GM18505 (cell line): ENCODE results near the gene A1CF.
"Not testable (repeated sequence)": the region's sequence is repeated elsewhere in the genome, so short reads cannot be mapped to it uniquely, and the experiment has no call there.

Experiments used
- ATAC-seq: cut with Tn5 transposase; IDR thresholded peaks from one replicate; pipeline ENCODE4 v1.9.1; 2021; ENCODE audit not compliant: unreplicated experiment
- POLR2A ChIP-seq: IDR thresholded peaks from 4 replicates; pipeline ENCODE4 v1.6.1; 2011; ENCODE audit warnings: borderline replicate concordance; ENCODE audit not compliant: insufficient read depth, insufficient read length; ENCODE audit errors: extremely low read depth

A1CF gene

DNA sequence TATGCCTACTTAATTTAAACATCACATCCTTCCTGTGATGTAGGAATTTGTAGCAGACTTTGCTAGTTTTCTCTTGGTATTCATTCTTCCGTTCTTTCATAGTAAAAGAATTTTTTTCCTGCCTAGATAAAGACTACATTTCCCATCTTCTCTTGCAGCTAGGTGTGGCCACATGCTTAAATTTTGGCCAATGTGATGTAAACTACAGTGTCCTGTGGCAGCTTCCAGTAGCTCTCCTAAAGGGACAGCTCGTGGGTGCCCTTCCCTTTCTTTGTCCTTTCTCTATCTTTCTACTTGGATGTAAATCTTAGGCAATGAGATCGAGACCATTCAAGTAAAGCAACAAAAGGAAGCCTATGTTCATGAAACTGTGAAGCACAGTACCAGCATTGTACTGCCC is 87.1 kb downstream of the A1CF start:
- ATAC-seq, result no peak
- TF ChIP-seq POLR2A, result no peak

DNA sequence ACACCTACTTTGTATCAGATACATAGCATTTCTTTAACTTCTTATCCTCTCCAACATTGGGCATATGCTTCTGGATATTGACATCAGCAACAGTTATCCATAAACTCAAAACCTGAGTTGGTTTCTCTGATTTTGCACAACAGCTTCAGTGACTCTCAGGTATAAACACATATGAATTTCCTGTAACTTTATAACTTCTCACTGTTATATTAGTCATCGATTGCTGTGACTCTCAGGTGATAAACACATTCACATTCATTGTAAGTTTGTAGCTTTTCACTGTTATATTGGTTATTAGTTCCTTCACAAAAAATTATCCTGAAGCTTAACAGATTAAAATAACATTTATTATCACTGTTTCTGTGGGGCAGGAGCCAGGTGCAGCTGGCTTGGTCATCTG is 88.7 kb downstream of the A1CF start:
- no peak for ATAC-seq
- no peak for TF ChIP-seq POLR2A

DNA sequence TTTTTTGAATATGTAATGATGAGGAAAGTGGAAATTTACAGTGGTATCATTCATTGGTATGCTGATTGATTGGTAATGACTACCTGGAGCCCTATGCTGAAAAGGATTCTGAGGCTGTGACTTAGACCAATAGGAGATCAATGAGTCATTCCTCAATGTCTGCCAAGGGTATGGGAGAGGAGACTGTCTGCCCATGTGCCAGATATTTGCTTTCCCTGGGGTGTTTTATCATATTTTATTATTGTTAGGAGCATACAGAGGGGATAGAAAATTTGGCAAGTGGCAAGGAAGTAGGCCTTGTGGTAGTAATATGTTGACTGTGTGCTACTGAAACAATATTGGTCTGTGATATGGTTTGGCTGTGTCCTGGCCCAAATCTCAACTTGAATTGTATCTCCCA is 90.9 kb downstream of the A1CF start:
- ATAC-seq, result no peak
- TF ChIP-seq POLR2A, result no peak

DNA sequence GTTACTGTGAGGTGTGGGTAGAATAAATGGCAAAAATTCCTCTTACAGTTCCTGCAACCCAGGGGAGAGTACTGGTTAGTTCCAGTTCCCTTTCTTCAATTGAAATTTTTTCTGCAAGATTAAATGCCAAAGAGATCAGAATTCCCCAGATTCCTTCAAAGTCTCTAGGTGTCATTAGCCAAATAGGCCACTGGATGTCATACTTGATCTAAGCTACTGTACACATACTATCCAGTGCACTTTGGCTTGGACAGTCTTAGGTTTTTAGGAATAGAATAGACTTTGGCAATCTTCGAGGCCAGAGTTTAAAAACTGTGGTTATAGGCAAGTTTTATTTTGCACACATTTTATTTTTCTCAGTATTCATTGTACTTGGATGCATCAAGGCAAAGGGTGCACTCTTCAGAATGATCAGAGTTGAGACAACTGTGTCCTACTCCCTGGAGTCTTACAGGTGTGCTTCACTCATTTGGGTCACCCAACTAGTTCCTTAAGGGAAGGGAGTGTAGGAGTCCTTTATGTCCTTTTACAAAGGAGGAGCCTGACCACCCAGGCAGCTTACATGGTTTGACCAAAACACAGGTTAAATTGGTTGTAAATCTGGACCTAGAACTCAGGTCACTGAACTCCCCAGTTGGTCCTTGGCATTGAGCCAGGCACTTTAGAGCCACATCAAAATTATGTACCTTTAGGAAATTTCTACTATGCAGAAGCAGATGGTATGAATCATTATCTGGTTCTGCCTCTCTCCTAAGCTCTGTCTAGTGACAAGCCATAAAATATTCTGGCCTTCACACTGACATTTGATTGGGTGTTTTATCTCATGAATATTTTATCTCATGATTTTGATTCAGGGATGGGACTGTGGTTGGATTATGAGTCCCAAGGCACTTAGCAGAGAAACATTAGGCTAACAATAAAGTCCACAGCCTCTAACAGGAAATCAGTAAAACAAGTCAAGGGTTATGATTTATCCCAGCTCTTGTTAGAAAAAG is 96.2 kb downstream of the A1CF start:
- ATAC-seq, result no peak

DNA sequence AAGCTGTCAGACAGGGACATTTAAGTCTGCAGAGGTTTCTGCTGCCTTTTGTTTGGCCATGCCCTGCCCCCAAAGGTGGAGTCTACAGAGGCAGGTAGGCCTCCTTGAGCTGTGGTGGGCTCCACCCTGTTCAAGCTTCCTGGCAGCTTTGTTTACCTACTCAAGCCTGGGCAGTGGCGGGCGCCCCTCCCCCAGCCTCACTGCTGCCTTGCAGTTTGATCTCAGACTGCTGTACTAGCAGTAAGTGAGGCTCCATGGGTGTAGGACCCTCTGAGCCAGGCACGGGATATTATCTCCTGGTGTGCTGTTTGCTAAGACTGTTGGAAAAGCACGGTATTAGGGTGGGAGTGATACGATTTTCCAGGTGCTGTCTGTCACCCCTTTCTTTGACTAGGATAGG is 97.5 kb downstream of the A1CF start:
- ATAC-seq, result not testable (repeated sequence)

More for the DNA sequence above, 96.2 kb downstream of the A1CF start:
- no peak for TF ChIP-seq POLR2A

DNA sequence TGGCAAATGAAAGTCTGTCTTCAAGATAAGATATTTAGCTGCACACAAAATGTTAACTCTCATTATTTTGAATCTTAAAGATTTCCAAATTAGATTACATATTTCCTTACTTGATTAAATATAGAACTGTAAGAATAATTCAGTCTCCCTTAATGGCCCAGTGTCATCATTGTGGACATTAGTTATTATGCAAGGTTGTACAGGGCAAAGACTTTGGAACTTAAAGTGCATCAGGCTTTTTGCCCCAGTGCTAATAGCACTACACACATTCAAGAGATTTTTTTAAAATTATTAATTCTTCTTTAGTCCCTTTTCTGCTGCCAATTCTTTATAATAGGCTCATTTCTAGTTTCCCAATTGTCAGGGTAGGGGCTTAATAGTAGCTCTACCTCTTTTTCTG is 103.4 kb downstream of the A1CF start:
- not testable (repeated sequence) for ATAC-seq

DNA sequence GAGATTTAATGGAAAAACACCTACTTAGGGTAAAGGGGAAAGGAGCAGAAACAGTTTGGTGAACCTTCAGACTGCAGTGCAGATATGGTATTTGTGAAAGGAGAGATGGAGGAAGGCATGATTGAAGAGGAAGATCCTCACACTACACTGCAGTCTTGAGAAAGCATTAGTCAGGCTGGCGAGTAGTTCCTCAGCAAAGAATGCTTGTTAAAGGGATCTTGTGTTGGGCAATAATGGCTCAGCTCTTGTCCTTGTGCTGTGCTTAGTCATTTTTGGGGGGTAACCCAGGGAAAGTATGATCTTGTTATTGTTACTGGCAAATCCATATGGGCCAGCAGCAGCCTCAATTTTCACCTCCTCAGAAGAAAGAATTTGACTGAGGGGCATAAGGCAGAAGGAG is 105.4 kb downstream of the A1CF start:
- not testable (repeated sequence) for ATAC-seq

DNA sequence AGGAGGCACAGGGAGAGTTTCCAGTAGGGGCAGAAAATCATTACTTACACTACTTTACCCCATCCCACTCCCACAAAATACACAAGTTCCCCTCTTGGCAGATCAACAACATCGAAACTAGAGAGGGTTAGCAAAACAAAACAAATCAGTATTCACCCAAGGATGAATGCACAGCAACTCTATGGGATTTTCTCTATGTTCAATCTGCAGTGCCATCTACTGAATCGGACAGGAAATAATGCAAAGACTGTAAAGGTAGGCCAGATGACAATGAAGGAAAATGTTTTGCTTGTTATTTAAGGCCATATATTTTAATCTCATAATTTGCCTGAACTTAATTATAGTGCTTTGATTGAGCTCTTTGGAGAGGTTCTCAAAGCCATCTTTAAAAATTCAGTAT is 110.6 kb downstream of the A1CF start:
- ATAC-seq, result not testable (repeated sequence)

DNA sequence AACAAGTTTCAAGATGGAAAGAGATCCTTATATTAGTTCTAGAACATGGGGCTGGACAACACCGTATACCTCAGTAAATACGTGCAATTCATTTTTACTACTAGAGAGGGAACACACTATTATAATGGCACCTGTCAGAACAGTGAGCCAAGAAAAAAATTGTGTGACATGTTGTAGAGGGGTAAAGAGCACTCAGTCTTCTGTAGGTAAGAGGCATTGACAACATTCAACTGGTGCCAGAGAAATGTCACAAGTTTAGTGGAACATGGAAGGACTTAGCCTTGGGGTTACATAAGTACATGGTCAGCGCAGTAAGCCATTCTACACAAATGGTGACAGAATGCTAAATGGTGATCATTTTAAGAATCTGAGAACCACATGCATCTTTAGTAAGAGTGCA is 113.4 kb downstream of the A1CF start:
- not testable (repeated sequence) for ATAC-seq

DNA sequence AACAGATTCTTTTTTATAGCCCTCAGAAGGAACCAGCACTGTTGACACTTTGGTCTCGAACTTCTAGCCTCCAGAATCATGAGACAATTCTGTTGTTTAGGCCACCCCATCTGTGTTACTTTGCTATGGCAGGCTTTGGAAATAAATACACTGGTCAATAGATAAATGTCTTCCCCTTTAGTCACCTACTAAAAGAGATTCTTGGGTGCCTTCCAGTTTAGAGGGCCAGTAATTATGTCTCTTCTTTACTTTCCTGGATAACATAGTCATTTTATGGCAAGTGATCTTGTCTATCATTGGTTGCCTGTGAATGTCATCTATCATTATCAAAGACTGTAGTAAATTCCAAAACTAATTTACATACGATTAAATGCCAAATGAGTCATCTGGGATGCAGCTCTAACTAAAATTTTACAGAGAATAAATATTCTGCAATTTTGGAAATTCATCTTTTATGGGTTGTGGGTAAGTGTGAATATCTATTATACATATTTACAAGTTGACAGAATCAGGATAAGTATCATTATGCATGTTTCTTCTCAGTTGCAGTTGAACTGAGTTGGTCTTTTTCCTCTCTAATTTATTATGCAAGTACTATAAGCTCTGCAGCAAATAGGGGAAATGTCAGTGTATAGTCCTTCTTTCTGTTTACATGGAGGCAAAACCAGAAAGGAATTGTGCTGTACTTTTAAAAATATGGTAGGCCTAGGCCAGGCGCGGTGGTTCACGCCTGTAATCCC is 118.5 kb downstream of the A1CF start:
- not testable (repeated sequence) for ATAC-seq
